DND-41 (cell line): Measurements from ENCODE around the gene SFXN5.

Experiments used
- ATAC-seq: fragments of 200-7000 bp; cut with Tn5 transposase; 3 replicates; pipeline ENCODE4 v1.9.1; 2021; ENCODE audit warnings: low read depth; ENCODE audit not compliant: insufficient read depth
- DNase-seq: peaks from one replicate; pipeline ENCODE4 v3.0.0-alpha.2; 2020
- H2AFZ ChIP-seq: 2 replicates; pipeline ENCODE4 v1.6.0; 2012; ENCODE audit warnings: low read depth, low read length
- H3K27ac ChIP-seq: 2 replicates; pipeline ENCODE4 v1.5.1; 2012; ENCODE audit warnings: low read length, inconsistent platforms
- H3K27me3 ChIP-seq: fragments of 200-600 bp; sonication (generic); 2 replicates; pipeline ENCODE4 v1.6.0; 2012; ENCODE audit warnings: low read length, mild to moderate bottlenecking, inconsistent platforms; ENCODE audit not compliant: insufficient read depth, poor library complexity
- H3K36me3 ChIP-seq: 2 replicates; pipeline ENCODE4 v1.5.1; 2012; ENCODE audit warnings: low read length, inconsistent platforms; ENCODE audit not compliant: insufficient read depth
- H3K4me1 ChIP-seq: 2 replicates; pipeline ENCODE4 v1.5.1; 2012; ENCODE audit warnings: mild to moderate bottlenecking, low read length; ENCODE audit not compliant: insufficient read depth
- H3K4me2 ChIP-seq: 2 replicates; pipeline ENCODE4 v1.6.0; 2012; ENCODE audit warnings: mild to moderate bottlenecking, moderate library complexity, low read length, inconsistent platforms; ENCODE audit not compliant: insufficient read depth
- H3K4me3 ChIP-seq, 2 experiments: fragments of 200-600 bp in 1 of 2; shearing (Covaris generic) in 1 of 2; 2 replicates each; pipeline ENCODE4 v1.5.1; 2012 to 2016; ENCODE audit warnings: inconsistent platforms in 2 of 2, low read length in 2 of 2, mild to moderate bottlenecking in 2 of 2, low read depth in 1 of 2, moderate library complexity in 1 of 2
- H3K79me2 ChIP-seq: 2 replicates; pipeline ENCODE4 v1.6.0; 2012; ENCODE audit warnings: low read length, inconsistent platforms; ENCODE audit not compliant: insufficient read depth
- H3K9ac ChIP-seq: 2 replicates; pipeline ENCODE4 v1.6.0; 2012; ENCODE audit warnings: low read depth, mild to moderate bottlenecking, inconsistent platforms, low read length, moderate library complexity
- H3K9me3 ChIP-seq: 2 replicates; pipeline ENCODE4 v1.5.1; 2012; ENCODE audit warnings: low read length, moderate library complexity, mild to moderate bottlenecking, inconsistent platforms; ENCODE audit not compliant: insufficient read depth, severe bottlenecking
- H4K20me1 ChIP-seq: 2 replicates; pipeline ENCODE4 v1.6.0; 2012; ENCODE audit warnings: low read length; ENCODE audit not compliant: insufficient read depth
- EZH2 ChIP-seq: IDR thresholded peaks from 3 replicates; pipeline ENCODE4 v1.6.1; 2012; ENCODE audit warnings: borderline replicate concordance, low read depth, mild to moderate bottlenecking, moderate library complexity, low read length, inconsistent platforms; ENCODE audit not compliant: severe bottlenecking
- TF ChIP-seq, protein P1 (sequence below): IDR thresholded peaks from 2 replicates; pipeline ENCODE4 v1.5.1; 2012; ENCODE audit warnings: borderline replicate concordance, low read length, moderate library complexity, mild to moderate bottlenecking; ENCODE audit not compliant: poor library complexity, severe bottlenecking; ENCODE audit errors: extremely low read depth

Gene SFXN5

DNA sequence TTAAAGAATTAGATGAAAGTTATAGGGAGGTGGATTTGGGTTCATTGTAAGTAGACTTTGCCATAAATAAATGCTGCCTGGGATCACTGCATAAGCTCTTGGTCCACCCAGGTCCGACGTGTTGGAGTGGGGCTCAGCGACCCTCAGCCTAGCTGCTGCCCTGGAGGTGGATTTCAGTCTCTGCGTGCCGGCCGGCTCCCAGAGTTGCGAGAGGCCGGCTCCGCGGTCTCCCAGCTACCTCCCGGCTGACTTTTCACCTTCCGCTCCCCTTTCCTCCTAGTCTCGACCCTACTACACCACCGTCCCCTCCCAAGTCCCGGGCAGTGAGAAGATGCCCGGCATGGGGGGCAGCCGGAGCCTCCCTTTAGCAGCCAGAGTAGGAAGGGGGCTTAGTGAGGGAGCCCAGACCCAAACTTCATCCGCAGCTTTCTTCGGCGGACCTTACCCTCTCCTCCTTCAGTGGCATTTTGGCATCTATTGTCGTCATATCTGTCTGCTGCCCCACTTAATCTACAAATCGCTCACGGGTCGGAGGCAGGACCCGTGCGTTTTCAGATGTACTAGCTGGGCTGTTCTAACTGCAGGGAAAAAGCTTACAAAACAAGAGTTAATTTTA is 146.1 kb downstream of the SFXN5 start:
- peaks cover 16% of the 10 kb centered on the region for H3K27me3 ChIP-seq
- H3K9me3 ChIP-seq: no peaks in the 10 kb centered on the region
- H3K27ac ChIP-seq: no peak overlapping the region
- ATAC-seq (no peak), DNase-seq (no peak)
- H3K4me2 ChIP-seq: no peak overlapping the region
- no peak overlapping the region for H3K4me3 ChIP-seq
- TF ChIP-seq EZH2: no peak
- TF ChIP-seq, protein P1, sequence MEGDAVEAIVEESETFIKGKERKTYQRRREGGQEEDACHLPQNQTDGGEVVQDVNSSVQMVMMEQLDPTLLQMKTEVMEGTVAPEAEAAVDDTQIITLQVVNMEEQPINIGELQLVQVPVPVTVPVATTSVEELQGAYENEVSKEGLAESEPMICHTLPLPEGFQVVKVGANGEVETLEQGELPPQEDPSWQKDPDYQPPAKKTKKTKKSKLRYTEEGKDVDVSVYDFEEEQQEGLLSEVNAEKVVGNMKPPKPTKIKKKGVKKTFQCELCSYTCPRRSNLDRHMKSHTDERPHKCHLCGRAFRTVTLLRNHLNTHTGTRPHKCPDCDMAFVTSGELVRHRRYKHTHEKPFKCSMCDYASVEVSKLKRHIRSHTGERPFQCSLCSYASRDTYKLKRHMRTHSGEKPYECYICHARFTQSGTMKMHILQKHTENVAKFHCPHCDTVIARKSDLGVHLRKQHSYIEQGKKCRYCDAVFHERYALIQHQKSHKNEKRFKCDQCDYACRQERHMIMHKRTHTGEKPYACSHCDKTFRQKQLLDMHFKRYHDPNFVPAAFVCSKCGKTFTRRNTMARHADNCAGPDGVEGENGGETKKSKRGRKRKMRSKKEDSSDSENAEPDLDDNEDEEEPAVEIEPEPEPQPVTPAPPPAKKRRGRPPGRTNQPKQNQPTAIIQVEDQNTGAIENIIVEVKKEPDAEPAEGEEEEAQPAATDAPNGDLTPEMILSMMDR: no peak
- H3K79me2 ChIP-seq: no peaks in the 10 kb centered on the region
- no peaks in the 10 kb centered on the region for H3K4me1 ChIP-seq
- no peak overlapping the region for H3K9ac ChIP-seq
- no peak overlapping the region for H2AFZ ChIP-seq
- no peaks in the 10 kb centered on the region for H3K36me3 ChIP-seq
- H4K20me1 ChIP-seq: no peaks in the 10 kb centered on the region; the same call in 1 of the 2 replicates

DNA sequence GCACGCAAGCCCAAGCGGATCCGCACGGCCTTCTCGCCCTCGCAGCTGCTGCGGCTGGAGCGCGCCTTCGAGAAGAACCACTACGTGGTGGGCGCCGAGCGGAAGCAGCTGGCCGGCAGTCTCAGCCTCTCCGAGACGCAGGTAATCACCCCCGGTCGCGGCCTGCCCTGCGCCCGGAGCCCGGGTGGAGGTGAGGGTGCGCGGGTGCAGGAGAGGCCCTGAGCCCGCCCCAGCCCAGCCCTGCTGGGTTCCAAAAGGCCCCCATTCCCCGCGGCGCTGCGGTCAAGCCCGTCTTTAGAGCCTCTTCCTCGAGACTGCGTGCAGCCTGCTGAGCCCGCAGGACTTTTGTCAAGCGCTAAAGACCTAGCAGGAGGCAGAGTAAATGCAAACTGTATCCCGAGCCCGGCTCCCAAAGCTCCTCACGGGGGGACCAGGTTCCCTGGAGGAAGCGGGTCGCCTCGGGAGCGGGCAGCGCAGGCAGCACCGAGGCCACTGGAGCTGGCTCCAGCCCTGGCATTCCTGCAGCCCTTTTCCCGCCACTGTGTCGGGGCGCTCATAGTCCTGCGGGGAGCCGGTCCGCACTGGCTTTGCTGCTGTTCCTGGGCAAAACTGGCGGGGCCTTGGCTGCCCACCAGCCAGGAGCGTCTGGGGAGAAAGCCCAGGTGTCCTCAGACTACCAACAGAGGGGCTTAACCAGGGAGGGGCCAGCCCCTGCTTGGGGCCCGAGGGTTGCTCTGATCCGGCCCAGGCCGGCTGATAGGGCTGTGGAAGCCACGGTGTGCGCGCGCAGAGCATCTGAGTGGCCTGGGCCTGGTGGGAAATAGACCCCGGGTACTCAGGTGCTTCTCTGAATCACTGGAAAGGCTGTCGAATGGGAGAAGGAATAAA is 146.9 kb downstream of the SFXN5 start:
- no peak for DNase-seq
- Histone ChIP-seq H3K36me3 (no peaks in the 10 kb centered on the region), H3K4me2 (no peak overlapping the region), H3K4me1 (no peaks in the 10 kb centered on the region), H3K27me3 (peaks cover 16% of the 10 kb centered on the region), H3K4me3 (no peak overlapping the region), H3K9ac (no peak overlapping the region), H2AFZ (no peak overlapping the region), H3K9me3 (no peaks in the 10 kb centered on the region), H3K27ac (no peak overlapping the region), H4K20me1 (no peaks in the 10 kb centered on the region; the same call in 1 of the 2 replicates), H3K79me2 (no peaks in the 10 kb centered on the region)
- ATAC-seq: no peak
- no peak for TF ChIP-seq EZH2
- TF ChIP-seq, protein P1: no peak

DNA sequence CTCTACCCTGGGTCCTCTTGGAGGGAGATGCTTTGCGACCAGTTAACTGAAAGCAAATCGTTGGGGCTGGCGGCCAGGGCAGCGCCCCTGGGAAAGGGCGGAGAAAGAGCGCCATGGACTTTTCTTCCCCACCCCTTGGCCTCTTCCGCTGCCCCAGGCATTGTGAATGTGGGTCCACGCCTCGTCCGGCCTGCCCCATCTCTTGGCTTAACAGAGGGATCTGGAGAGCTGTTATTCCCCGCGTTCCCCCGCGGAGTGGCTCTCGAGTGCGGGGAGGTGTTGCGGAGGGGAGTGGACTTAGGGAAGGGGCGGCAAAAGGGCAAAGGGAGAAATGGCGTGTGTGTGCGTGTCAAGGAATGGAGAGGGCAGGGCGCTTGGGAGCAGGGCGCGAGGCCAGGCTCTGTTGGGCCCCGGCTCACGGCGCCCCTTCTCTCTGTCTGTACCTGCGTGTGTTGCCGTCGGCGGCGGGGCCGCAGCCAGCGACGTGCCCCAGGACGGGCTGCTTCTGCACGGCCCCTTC is 147.6 kb downstream of the SFXN5 start:
- H3K4me3 ChIP-seq: no peak overlapping the region
- H3K27ac ChIP-seq: no peak overlapping the region
- H2AFZ ChIP-seq: no peak overlapping the region
- no peaks in the 10 kb centered on the region for H3K4me1 ChIP-seq
- no peaks in the 10 kb centered on the region for H3K9me3 ChIP-seq
- H3K79me2 ChIP-seq: no peaks in the 10 kb centered on the region
- TF ChIP-seq, protein P1: no peak
- TF ChIP-seq EZH2: no peak
- H3K27me3 ChIP-seq: peaks cover 13% of the 10 kb centered on the region
- no peak overlapping the region for H3K9ac ChIP-seq
- DNase-seq (no peak), ATAC-seq (no peak)
- no peaks in the 10 kb centered on the region for H4K20me1 ChIP-seq
- H3K4me2 ChIP-seq: no peak overlapping the region
- H3K36me3 ChIP-seq: no peaks in the 10 kb centered on the region
